Renal cortex interstitium (tissue), 11 donors: ENCODE results near the gene TNS4. TPM values are rescaled to one million over a fixed set of nuclear protein-coding genes. Genes with fewer than 3 reads are reported as not detected.

ENCODE experiments used
- DNase-seq, 11 donors: peaks; one replicate each; pipeline ENCODE4 v3.0.0-alpha.2; 2013; ENCODE audit warnings: low read depth in 9 of 11, low spot score in 4 of 11; ENCODE audit errors: extremely low read depth in 1 of 11
- polyA plus RNA-seq, 3 donors: library from polyadenylated mRNA; unstranded; fragments of 120-200 nt; gene quantifications; one replicate each; pipeline ENCODE4 v1.2.1, GENCODE V29; 2013; ENCODE audit not compliant: insufficient read length in 3 of 3

The TNS4 gene
- polyA plus RNA-seq, 3 donors: 0.03 to 0.06 (median 0.03) TPM

DNA sequence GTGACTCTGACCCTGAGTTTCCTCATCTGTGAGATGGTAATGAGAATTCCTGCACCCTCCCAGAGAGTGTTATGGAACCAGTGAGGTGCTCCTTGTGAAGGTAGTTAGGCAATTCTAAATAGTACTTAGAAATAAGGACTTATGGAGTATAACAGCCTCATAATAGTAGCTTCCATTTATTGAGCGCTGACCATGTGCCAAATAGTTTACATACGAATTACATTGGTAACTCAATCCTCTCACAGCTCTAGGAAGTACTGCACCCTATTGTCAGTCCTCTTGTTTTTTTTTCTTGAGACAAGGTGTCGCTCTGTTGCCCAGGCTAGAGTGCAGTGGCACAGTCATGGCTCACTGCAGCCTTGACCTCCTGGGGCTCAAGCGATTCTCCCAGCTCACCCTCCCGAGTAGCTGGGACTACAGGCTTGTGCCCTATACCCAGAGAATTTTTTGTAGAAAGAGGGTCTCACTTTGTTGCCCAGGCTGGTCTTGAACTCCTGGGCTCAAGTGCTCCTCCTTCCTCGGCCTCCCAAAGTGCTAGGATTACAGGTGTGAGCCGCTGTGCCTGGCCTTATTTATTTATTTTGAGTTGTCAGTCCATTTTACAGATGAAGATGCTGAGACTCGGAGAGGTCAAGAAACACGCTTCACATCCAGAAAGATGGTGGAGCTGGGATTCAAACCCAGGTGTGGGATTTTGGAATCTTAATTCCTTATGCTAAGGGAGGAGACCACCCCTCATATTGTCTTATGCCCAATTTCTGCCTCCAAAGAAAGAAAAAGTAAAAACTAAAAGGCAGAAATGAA lies 2.9 kb downstream of the TNS4 start:
- no peak for DNase-seq

DNA sequence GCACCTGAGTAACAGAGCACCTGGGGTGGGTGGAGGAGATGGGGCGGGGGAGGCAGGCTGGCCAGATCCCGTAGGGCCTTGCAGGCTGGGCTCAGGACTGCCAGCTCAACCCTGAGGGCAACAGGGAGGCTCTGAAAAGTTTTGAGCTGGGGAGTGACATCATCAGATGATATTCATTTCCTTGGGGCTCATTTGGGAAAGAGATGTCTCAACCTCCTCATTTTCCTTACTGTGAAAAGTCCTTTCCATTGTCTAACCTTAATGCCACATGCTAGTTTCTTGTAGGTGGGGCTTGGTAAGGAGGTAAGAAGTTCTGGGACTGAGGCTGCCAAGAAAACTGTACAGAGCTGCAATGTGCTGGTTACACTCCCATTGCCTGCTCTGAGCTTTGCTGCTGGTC lies 3.7 kb downstream of the TNS4 start:
- DNase-seq: no peak

GRCh38 chr17:40496634-40497420 lies 4.6 kb downstream of the TNS4 start:
- no peak for DNase-seq

DNA sequence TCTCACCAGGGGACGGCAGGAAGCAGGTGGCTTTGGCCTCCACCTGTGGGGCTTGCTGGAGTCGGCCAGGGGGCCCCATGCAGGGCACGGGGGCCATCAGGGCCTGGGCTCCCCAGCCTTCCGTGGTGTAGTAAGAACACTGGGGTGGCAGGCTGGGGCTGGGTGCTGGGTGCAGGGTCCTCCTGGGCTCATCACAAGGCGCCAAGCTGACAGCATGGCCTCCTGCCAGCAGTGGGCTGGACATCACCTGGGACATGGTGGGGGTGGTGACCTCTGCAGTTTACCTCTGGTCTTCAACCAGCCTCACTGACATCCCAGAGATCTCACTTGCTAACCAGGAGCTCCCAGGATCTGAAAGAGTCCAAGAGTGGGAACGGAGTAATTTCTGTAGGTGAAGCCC lies 5.3 kb downstream of the TNS4 start:
- no peak for DNase-seq

GRCh38 chr17:40495140-40495539 lies 6.3 kb downstream of the TNS4 start:
- no peak for DNase-seq

GRCh38 chr17:40493697-40494096 lies 7.7 kb downstream of the TNS4 start:
- no peak for DNase-seq

- no peak for DNase-seq
These were observed 9.9 kb downstream of the TNS4 start for GRCh38 chr17:40491486-40491885.

- DNase-seq: no peak
These were observed 10.4 kb downstream of the TNS4 start for GRCh38 chr17:40490982-40491381.

GRCh38 chr17:40490289-40490853 lies 11.1 kb downstream of the TNS4 start:
- no peak for DNase-seq

- no peak for DNase-seq
These were observed 13.9 kb downstream of the TNS4 start for GRCh38 chr17:40487371-40488020.

DNA sequence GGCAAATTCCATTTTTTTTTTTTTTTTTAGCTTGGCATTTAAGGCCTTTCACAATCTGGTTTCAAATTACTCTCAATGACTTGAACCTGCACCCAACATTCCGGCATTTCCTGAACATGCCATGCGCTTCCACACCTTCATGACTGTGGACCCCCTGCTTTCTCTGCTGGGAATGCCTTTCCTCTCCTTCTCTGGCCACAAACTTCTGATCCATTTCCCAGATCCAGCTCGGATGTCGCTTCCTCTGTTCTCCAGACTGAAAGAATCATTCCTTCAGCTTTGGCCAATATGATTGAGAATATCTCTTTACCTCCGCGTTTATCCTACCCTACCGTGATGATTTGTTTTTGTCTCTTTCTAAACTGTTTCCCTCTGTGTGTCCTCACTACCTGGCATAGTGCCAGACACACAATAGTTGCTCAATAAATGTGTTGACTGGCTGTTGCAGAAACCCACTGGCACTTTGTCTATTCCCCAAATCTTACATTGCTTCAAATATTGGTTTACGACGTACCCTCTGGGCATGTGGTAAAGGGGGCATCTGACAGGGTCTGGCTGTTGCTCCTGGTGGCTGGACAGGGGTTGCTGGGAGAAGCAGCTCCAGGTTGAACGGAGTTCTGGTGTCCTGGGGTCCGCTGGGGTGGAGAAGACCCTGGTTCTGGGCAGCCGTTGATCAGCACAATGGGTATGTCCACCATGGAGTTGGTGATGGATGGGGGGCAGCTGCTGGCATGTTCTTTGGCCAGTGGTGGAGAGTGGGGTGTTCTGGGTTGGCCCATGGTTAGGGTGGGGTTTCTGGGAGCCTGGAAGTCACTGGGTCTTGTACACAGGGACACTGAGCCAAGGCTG lies 14.7 kb downstream of the TNS4 start:
- DNase-seq: no peak

- no peak for DNase-seq
These were observed 15.4 kb downstream of the TNS4 start for GRCh38 chr17:40485851-40486521.

- no peak for DNase-seq
These were observed 16.4 kb downstream of the TNS4 start for GRCh38 chr17:40484973-40485530.

DNA sequence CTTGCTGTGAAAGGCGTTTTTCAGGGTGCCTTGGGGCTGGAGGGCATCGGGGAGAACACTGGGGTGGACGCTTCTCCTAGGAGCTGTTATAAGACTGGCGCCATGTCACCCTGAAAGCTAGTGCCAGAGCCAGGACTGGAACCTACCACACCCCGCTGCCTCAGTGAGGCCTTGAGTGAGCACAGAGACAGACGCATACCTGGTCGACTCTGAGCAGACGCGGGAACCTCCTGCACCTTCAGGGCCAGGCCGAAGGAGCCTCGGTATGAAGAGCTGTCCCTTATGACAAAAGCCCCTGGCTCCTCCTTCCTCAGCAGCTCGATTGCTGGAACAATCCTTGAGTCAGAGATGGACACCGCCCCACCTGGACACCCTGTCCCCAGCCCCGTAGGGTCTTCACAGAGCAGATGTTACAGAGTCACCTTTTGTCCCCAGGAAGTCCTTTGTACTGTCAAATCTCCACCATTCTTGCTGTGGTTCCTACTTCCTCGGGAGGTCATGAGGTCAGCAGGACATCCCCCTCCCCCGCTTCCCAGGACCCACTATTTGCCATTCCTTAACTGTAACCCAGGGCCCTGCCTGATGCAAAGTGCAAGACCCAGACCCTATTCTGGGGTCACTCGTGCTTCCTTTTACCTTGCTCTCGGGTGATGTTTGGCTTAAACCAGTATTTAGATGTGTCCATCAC lies 17.0 kb downstream of the TNS4 start:
- no peak for DNase-seq

- DNase-seq: no peak
These were observed 17.7 kb downstream of the TNS4 start for GRCh38 chr17:40483679-40484078.

- no peak for DNase-seq
These were observed 18.7 kb downstream of the TNS4 start for GRCh38 chr17:40482722-40483121.

DNA sequence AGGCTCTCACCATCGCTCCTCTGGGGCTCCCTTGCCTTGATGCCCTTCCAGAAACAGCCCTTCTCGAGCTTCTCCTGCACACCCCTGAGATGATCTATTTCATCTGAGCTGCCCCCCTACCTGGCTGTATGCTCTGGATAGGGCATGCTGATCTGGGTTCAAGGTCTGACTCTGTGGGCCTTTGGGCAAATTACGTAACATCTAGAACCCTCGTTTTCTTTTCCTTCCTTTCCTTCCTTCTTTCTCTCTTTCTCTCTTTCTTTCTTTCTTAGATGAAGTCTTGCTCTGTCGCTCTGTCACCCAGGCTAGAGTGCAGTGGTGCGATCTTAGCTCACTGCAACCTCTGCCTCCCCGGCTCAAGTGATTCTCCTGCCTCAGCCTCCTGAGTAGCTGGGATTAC lies 20.3 kb downstream of the TNS4 start:
- DNase-seq: no peak
